Measurements from ENCODE around the gene MAGEH1.

MAGEH1 gene

DNA sequence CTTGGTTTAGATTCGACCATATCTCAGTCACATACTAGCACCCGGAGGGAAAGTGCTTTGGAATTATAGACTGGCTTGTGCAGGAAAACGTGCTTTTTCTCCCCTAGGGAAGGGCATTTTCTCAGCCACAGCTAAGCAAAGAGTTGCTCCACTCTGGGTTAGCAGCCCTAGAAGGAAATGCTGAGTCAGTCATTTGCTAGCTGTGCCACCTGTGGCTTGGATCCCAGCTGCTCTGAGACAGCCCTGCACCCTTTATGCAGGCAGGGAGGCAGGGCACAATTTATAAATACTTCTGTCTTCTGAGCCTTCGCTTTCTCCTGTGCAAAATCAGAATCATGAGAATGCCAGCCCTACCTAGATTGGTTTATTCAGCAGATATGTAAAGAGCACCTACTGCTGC is 39.0 kb downstream of the MAGEH1 start:
- no peak for DNase-seq (ENCODE audit: low read depth)

Measured in fibroblast of the conjunctiva (primary cell).